Amniotic stem cell (primary cell): ENCODE results near the gene PORCN.
"Not testable (repeated sequence)": the region's sequence is repeated elsewhere in the genome, so short reads cannot be mapped to it uniquely, and the experiment has no call there.

Experiments used
- DNase-seq: peaks from one replicate; lab custom pipeline; 2025; lab: John Stamatoyannopoulos, UW

Gene PORCN

DNA sequence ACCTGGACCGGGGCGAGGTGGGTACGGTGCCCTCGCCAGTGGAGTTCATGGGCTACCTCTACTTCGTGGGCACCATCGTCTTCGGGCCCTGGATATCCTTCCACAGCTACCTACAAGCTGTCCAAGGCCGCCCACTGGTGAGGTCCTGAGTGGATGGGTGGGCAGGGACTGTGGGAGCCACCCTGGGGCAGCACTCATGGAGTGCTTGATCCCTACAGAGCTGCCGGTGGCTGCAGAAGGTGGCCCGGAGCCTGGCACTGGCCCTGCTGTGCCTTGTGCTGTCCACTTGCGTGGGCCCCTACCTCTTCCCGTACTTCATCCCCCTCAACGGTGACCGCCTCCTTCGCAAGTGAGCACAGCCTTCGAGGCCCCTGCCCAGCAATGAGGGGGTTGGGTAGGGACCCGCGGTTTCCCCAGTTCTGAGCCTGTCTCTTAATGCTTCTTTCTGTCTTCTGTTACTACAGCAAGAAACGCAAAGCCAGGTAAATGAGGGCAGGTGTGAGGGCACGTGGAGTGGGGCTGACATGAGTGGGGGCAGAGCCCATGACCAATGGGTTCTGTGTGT lies 3.7 kb downstream of the PORCN start:
- DNase-seq: no peak

DNA sequence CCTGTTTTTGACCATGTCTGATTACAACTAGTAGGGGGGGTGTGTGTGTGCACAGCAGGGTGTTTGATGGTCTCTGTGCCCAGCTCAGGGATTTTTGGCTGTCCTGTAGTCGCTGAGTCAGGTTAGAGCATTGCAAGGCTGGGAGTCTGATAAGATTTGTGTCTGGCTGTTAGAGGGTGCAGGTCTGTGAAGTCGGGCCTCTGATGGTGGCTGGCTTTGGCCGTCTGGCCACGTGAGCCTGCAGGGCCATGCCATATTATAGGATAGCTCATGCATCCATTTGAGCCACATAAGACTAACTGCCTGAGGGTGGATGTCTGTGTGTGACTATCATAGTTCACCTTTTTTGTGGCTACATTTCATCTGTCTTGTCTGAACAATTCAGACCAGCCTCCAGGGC lies 4.9 kb downstream of the PORCN start:
- no peak for DNase-seq

DNA sequence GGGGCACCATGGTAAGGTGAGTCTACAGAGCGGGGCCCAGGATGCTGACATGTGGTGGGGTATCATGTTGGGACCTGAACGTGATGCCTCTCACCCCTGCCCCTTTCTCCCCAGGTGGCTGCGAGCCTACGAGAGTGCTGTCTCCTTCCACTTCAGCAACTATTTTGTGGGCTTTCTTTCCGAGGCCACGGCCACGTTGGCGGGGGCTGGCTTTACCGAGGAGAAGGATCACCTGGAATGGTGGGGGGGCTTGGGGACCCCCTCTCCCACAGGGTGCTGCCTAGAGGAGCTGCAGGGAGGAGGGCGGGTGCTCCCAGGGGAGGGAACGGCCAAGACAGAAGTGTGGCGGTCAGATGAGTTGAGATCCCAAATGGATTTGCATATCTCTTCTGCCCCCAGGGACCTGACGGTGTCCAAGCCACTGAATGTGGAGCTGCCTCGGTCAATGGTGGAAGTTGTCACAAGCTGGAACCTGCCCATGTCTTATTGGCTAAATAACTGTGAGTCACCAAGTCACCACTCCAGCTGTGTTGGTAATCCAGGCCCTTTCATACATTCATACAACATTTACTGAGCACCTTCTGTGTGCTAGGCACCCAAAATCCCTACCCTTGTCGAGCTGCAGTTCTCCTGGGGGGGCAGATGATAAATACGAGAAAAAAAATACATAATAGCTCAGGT lies 5.5 kb downstream of the PORCN start:
- DNase-seq: no peak

DNA sequence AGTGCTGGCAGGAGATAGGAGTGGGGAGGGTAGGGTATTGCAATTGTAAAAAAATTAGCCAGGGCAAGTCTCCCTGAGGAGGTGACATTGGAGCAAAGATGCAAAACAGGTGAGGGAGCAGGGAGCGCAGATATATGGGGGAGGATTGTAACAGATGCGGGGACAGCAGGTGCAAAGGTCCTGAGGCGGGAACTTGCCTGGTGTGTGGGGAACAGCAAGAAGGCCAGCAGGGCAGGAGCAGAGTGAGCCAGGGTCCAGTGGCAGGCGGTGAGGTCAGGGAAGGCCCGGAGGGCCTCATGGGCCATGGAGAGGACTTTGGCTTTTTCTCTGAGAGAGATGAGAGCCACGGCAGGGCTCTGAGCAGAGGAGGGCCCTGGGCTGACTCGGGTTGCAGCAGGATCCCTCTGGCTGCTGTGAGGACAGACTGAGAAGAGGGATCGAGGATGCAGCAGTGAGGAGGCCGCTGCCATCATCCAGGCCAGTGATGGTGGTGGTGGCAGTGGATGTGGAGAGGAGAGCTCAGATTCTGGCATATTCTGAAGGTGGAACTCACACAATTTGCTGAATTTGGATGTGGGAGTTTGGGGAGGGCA lies 6.2 kb downstream of the PORCN start:
- no peak for DNase-seq

DNA sequence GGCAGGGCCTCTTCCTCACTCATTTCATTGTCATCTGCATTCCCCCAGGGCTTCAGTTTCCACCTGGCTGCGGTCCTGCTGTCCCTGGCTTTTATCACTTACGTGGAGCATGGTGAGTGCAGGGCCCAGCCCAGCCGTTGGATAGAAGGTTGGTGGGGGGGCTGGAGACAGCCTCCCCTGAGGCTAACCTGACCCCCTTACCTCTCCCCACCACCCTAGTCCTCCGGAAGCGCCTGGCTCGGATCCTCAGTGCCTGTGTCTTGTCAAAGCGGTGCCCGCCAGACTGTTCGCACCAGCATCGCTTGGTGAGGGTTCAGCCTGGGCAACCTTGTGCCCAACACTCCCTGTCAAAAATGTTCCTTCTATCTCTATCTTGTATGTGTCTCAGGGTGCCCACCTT lies 7.0 kb downstream of the PORCN start:
- no peak for DNase-seq

DNA sequence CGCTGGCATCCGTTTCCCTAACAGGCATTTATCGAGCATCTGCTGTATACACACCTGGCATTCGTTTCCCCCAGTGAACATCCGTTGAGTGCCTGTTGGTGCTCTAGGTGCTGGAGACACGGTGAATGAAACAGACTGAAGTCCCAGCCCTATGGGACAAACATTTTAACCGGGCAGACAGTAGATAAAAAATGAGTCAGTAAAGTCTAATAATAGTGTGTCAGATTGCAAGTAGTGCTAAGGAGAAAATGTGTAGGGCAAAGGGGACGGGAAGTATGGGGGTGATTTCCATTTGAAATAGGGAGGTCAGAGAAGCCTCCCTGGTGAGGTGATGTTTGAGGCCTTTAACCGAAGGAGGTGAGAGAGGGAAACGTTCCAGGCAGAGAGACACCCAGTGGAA lies 7.5 kb downstream of the PORCN start:
- no peak for DNase-seq

DNA sequence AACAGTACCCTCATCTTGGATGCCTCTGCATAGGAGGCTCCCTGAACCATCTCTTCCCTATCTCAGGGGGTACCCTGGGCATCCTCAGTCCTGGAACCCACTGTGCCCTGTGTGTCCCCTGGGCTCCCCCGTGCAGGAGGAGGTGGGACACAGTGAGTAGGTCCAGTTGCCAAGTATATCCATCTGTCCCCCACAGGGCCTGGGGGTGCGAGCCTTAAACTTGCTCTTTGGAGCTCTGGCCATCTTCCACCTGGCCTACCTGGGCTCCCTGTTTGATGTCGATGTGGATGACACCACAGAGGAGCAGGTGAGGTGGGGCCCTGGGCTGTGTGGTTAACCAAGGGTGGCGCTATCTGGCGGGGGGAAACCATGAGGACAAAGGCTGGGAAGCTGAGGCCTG lies 8.2 kb downstream of the PORCN start:
- no peak for DNase-seq

DNA sequence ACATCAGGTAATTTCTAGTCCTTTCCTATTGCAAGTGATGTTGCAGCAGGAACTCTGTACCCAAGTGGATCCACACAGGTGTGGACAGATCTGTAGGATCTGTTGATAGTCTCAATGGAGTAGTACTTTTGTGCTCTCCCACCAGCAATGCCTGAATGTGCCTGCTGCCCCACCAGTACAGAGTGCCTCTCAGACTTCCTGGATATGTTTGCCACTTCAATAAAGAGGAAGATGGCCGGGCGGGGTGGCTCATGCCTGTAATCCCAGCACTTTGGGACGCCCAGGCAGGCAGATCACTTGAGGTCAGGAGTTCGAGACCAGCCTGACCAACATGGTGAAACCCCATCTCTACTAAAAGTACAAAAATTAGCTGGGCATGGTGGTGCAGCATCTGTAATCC lies 10.7 kb downstream of the PORCN start:
- DNase-seq: not testable (repeated sequence)

DNA sequence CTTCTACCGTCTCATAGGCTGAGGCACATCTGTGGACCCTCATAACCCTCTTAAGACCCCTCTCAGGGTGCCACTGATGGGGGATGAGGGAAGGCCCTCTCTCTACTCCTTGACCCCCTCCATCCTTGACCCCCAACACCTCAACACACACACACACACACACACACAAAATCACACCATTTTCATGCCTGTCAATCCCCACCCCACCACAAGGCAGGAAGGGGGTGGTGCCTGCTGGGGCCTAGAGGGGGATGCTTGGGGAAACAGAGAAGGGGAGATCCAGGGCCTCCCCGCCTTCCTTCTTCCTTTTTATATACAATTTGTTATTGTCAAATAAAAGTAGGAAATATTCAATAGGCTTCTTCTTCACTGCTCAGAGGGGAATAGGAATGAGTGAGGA lies 11.7 kb downstream of the PORCN start:
- no peak for DNase-seq

DNA sequence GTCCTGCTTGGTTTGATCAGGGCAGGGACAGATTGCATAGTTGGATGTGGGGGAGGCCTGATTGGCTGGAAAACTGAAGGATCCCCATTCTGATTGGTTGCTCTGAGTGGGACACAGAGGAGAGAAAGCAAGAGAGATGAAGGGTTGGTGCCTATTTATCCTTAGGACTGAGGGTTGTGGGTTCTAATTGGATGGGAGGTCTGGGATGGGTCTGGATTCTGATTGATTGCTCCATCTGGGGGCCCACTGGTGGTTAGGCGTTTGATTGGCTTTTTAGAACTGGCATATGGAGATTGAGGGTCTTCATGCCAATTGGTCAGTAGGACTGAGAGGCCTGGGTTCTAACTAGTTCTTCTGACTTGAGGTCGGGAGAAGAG lies 12.2 kb downstream of the PORCN start:
- DNase-seq: no peak

DNA sequence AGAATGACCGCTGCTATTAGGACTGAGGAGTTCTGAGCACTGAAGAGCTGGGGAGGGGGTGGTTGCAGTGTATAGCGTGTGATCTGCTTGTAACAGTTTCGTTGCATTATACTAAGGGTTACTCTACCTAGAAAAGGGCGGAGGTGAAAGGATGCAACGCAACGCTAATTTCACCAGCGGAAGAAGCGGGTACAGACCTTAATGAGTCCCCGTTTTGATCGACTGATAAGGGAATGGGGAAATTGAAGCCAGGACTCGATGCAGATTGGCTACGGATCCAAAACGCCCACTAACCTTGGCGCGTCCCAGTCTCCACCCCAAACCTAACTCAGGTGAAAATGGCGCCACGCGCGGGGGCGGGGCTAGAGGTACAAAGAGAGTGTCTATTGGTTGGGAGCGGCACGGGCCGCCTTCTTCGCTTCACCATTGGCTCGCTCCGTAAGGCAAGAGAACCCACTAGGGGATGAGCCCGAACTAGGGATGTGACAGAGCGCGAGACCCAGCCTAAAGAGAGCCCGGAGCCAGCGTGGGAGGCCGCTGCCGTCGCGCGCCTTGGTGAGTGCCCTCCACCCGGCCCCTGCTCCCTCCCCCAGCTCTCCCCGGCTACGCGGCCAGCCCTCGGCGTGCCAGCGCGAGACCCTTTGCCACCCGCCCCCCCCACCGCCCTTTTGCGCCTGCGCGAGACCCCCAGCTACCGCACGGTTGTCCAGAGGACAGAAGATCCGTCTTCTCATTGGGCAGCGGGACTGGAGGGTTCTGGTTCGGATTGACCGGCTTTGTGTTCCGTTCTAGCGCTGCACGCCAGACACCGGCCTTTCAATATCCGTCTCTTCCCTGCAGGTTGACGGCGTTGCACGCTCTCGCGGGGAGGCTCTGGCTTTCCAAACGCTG lies 12.8 kb downstream of the PORCN start, which contains the start of gene EBP:
TSS of gene EBP (plus strand) at position 456 of the 891 bp plus-strand sequence. CDS start 1,964 bp downstream, outside the sequence.
- peak; percentile 28 for DNase-seq

DNA sequence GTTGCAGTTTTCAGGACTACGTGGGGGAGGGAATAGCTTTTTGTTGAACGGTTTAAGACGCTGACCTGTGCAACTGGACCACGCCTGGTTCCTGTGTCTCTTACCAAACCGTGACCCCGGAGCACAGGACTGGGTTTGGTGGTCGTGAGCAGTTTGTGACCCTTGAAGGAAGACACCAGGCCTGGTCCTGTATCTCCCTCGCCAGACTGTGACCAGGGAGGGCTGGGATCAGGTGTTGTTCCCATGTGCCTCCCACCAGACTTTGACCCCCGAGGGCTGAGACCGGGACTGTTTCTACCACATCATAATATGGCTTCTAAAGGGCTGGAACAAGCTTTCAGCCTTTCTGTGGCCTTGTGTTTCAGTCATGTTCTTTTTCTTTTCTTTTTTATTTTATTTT lies 13.5 kb downstream of the PORCN start:
- DNase-seq: no peak

DNA sequence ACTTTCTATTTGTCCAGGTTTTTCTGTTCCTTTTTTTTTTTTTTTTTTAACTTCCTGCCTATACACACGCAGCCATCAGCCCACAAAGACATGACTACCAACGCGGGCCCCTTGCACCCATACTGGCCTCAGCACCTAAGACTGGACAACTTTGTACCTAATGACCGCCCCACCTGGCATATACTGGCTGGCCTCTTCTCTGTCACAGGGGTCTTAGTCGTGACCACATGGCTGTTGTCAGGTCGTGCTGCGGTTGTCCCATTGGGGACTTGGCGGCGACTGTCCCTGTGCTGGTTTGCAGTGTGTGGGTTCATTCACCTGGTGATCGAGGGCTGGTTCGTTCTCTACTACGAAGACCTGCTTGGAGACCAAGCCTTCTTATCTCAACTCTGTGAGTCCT lies 14.9 kb downstream of the PORCN start:
- DNase-seq: no peak

DNA sequence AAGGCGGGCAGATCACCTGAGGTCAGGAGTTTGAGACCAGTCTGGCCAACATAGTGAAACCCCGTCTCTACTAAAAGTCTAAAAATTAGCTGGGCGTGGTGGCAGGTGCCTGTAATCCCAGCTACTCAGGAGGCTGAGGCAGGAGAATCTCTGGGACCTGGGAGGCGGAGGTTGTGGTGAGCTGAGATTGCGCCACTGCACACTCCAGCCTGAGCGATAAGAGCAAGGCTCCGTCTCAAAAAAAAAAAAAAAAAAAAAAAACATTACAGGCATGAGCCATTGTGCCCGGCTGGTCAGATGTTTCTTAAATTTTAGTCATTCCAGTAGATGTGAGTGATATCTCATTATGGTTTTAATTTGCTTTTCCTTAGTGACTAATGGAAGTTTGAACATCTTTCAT lies 17.1 kb downstream of the PORCN start:
- DNase-seq: not testable (repeated sequence)

DNA sequence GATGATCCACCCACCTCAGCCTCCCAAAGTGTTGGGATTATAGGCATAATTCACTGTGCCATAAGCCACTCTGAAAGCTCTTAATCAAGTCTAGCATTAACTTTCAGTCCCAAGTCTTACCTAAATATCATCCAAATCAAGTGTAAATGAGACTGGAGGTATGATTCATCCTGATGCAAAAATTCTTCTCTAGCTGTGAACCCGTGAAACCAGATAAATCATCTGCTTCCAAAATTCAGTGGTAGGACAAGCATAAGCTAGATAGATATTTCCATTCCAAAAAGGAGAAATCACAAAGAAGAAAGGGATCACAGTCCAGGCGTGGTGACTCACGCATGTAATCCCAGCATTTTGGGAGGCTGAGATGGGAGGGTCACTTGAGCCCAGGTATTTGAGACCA lies 21.9 kb downstream of the PORCN start:
- DNase-seq: no peak

DNA sequence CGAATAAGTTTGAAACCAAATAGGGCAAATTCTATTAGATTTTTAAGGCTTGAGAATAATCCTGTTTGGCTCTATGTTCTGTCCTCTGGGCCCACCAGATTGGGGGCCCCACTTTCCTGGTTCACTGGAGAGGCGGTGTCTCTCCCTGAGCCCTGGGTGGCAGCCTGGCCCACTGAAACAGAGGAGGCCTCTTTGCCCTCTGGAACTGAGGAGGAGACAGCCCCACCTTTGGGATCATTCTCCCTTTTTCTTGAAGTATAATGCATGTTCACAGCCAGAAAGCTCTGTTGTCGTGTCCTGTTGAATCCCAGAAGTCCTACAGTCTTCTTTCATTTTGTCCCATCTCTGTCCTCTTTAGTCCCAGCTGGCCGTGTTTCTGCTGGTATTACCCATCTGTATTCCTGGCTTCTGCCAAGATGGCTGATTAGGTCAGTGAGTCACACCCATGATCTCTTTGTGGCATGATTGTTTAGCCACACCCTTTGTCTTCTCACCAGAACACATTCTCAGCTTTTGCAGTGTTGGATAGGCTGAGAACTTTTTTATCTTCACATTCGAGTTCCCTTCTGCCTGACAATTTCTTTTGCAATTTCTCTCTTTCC lies 22.7 kb downstream of the PORCN start:
- peak; percentile 24 for DNase-seq

DNA sequence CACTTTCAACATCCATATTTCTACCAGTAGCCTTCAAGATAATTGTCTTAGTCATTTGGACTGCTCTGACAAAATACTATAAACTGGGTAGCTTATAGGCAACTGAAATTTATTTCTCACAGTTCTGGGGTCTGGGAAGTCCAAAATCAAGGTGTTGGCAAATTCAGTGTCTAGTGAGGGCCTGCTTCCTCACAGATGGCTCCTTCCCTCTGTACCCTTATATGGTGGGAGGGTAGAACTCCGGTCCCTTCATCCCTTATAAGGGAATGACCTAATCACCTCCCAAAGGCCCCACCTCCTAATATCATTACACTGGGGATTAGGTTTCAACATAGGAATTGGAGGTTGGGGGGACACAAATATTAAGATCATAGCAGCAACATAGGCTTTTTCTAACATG lies 23.4 kb downstream of the PORCN start:
- no peak for DNase-seq

DNA sequence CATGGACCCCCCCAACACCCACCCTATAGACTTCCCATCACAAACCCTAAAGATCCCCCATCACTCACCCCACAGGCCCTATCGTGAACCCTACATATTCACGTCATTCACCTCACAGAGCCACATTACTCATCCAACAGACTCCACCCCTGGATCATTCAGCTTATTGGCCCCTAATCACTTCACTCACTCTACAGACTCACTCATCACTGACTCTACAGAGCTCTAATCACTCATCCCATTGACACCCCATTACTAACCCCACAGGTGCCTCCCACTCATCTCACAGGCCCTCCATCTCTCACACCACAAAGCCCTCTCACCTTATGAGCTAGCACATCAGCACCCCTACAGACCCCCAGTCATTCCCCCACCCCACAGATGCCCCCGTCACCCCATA lies 24.4 kb downstream of the PORCN start:
- no peak for DNase-seq

DNA sequence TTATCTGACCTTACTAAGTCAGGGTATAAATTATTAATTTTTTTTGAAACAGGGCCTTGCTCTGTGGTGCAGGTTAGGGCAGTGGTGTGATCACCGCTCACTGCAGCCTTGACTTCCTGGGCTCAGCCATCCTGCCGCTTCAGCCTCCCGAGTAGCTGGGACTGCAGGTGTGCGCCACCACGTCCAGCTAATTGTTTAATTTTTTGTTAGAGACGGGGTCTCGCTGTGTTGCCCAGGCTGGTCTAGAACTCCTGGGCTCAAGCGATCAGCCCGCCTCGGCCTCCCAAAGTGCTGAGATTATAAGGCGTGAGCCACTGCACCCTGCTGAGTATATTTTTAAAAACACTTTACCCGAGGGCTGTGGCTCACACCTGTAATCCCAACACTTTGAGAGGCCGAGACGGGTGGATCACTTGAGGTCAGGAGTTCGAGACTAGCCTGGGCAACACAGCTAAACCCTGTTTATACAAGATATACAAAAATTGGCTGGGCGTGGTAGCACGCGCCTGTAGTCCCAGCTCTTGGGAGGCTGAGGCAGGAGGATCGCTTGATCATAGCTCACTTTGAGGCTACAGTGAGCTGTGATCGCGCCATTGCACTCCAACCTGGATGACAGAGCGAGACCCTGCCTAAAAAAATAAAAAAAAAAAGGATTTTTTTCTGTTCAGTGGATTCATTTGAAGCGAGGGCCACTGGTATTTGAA lies 30.0 kb downstream of the PORCN start:
- DNase-seq: no peak

DNA sequence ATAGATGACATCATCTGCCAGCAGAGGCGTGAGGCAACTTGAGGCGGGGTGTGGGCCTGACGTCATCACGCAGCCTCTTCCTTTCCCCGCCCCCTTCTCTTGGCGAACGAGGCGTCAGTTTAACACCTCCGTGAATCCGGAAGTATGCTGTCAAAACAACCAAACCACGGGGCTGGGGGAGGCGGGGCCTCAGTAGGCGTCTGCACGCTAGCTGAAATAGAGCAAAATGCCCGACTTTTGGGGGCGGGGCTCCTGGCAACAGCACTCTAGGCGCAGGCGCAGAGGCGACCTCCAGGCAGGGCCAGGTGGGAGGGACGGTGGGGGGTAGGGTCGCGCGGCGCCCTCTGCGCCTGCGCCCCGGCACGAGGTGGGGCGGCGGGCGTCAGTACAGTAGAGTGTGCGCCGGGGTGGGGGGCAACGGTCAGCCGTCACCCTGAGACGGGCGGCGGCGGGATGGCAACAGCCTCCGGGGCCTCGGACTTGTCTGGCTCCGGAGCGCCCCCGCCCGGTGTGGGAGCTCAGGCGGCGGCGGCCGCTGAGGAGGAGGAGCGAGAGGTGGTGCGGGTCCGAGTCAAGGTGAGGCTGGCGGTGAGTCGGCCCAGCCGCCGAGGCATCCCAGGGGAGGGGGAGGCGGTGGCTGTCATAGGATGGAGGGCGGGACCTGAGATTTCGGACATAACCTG lies 30.7 kb downstream of the PORCN start, which contains the start of gene TBC1D25:
TSS of gene TBC1D25 (plus strand) at position 370 of the 683 bp plus-strand sequence. CDS start at position 454, 84 bp downstream.
- peak; percentile 75 for DNase-seq

DNA sequence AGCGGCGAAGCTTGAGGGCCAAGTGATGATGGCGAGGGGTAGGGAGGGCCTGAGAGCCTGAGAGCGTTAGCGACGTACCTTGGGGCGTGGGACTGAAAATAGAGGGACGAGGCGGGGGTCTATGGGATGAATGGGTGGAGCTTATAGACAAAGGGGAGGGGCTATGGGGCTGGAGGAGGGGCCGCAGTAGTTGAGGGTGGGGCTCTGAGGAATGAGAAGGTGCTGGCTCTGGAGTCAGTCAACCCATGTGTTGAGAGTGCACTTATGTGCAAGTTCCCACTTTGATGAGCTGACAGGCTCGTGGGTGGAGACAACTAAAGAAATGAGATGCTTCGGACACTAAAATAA lies 31.2 kb downstream of the PORCN start:
- no peak for DNase-seq
